Endodermal cell (in vitro differentiated cells): ENCODE measurements around the gene HOXD9. TPM values are rescaled to one million over a fixed set of nuclear protein-coding genes. Genes with fewer than 3 reads are reported as not detected.

Source experiments
- DNase-seq: peaks from one replicate; pipeline ENCODE4 v3.0.0-alpha.2; 2017
- H3K27ac ChIP-seq: 2 replicates; pipeline ENCODE4 v1.5.1; 2013; ENCODE audit warnings: mild to moderate bottlenecking, low read depth, low read length, moderate library complexity
- H3K27me3 ChIP-seq: 2 replicates; pipeline ENCODE4 v1.6.1; 2013; ENCODE audit warnings: mild to moderate bottlenecking, low read length, moderate library complexity; ENCODE audit not compliant: insufficient read depth, control insufficient read depth, poor library complexity, severe bottlenecking
- H3K36me3 ChIP-seq: 2 replicates; pipeline ENCODE4 v1.7.0; 2013; ENCODE audit warnings: mild to moderate bottlenecking, low read length, moderate library complexity; ENCODE audit not compliant: control insufficient read depth, insufficient read depth
- H3K4me1 ChIP-seq: one replicate; pipeline ENCODE4 v1.7.0; 2013; ENCODE audit warnings: low read length; ENCODE audit not compliant: control insufficient read depth, insufficient read depth
- H3K4me3 ChIP-seq: 2 replicates; pipeline ENCODE4 v1.5.1; 2013; ENCODE audit warnings: mild to moderate bottlenecking, low read length, moderate library complexity
- H3K9ac ChIP-seq: 2 replicates; pipeline ENCODE4 v1.6.1; 2013; ENCODE audit warnings: mild to moderate bottlenecking, low read length, moderate library complexity; ENCODE audit not compliant: poor library complexity, severe bottlenecking; ENCODE audit errors: extremely low read depth
- H3K9me3 ChIP-seq: 2 replicates; pipeline ENCODE4 v1.6.1; 2013; ENCODE audit warnings: mild to moderate bottlenecking, low read length, moderate library complexity; ENCODE audit not compliant: control insufficient read depth
- H3K27ac Mint-ChIP-seq: 2 replicates; pipeline ENCODE4 v1.8.0; 2020; ENCODE audit warnings: mixed read lengths
- H3K27me3 Mint-ChIP-seq: 2 replicates; pipeline ENCODE4 v1.8.0; 2021; ENCODE audit warnings: mild to moderate bottlenecking, mixed read lengths; ENCODE audit not compliant: insufficient read depth
- H3K36me3 Mint-ChIP-seq: 2 replicates; pipeline ENCODE4 v1.8.0; 2020; ENCODE audit warnings: low read depth, mixed read lengths
- H3K4me1 Mint-ChIP-seq: 2 replicates; pipeline ENCODE4 v1.8.0; 2020; ENCODE audit warnings: mixed read lengths
- H3K4me3 Mint-ChIP-seq: 2 replicates; pipeline ENCODE4 v1.8.0; 2020; ENCODE audit warnings: mild to moderate bottlenecking, moderate library complexity, mixed read lengths
- H3K9me3 Mint-ChIP-seq: 2 replicates; pipeline ENCODE4 v1.8.0; 2020; ENCODE audit warnings: mild to moderate bottlenecking, mixed read lengths
- CTCF ChIP-seq: fragments of 200-600 bp; sonication (generic); conservative IDR thresholded peaks from 2 replicates; pipeline ENCODE4 v1.5.0; 2021; ENCODE audit warnings: antibody characterized with exemption, mild to moderate bottlenecking
- WGBS, 2 experiments: methylation state at CpG; one replicate each; pipeline versions ENCODE4 v1.1.5 to v1.1.7; 2013; ENCODE audit warnings: missing lambda C conversion rate in 2 of 2, mixed read lengths in 1 of 2; ENCODE audit not compliant: insufficient coverage in 1 of 2, insufficient read length in 1 of 2; 5-methylcytosine and 5-hydroxymethylcytosine counted together
- total RNA-seq, 2 donors: library from RNA; stranded (reverse); fragmentation: NEBNext Ultra II Directional in 1 of 2; extraction: Animal tissue kit (Norgen Biotek cat#: 25700) in 1 of 2; gene quantifications; 2 replicates in 1 of 2; 3 replicates in 1 of 2; pipeline ENCODE4 v1.2.1, GENCODE V29; 2021

Gene HOXD9
- total RNA-seq, 2 donors from 2014 or later: not detected

DNA sequence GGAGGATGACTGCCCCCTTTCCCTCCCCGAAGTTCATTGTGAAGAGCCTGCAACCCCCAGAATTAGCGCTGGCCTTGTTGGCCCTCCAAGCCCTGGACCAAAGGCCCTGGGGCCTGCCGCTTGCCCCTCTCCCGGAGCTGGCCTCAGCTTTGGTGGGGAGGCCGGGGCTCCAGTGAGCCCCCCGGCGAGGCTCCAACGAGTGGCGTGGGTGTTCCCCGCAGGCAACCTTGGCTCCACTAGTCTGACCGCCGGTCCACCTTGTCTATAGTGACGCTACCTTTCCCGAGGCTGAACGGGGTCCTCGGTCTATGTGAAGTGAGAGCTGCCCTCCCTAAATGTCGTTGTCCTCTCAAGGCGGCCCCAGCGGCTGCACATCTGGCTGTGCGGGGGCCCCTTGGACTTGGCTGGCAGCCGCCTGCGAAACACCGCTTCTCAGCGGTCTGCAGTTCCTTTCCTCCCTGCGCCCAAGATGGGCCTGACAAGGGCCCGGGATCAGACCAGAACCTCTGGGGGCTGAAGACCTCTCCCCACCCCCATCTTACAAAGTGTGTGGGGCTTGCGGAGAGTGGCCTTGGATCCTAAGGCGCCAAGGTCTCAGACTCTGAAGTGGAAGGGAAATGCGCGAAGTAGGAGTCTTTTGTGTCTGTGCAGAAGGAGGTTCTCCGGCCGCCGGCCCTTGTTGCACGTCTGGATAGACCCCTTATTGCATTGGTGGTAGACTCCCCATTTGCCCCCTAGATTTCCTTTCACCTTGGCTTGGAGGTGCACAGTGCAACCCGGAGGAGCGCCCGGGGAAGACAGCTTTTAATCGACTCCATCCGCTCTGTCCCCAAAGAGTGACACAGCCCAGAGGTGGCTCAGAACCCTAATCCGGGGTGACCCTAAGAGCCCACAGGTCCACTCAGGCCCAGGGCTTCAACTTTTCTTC lies 9.9 kb upstream of the HOXD9 start:
- DNase-seq: peak; percentile 58
- H3K27ac Mint-ChIP-seq: no peak overlapping the region

DNA sequence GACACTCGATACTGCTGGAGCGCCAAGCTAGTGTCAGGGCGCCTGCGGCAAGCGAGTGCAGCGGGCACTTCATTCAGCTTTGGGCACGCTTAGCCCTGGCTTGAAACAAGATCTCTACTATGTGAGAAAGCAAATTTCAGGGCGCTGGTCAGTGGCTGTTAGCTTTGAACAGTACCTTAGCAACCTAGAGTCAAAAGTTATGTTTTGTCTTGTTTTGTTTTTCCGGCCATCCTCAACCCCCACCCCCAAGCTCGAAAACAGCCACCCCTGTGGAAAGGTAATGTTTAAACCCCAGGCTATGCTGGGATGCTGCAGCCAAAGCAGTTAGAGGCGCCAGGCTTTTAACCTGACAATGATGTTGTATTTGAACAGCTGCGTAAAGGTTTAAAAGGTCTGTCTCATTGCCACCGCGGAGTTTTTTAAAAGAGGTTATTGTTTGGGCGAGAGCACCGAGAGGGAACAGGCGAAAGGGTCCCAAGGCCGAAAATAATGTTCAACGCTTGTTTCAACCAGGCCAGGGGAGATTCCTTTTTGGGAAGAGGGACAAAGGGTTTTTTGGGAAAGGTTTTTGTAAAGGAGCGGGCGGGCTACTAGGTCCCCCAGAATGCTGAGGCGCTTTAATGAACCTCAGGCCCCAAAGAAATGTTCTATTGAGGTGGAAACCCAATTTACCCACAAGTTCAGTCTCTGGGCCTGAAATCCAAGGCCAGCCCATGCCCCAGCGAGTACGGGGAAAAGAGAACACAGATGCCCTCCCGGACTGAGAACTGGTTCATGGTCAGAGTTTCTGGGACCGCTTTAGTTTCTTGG lies 8.2 kb upstream of the HOXD9 start:
- H3K9me3 Mint-ChIP-seq: peaks cover 13% of the 10 kb centered on the region
- Histone ChIP-seq H3K4me3 (no peak overlapping the region), H3K27ac (no peak overlapping the region), H3K27me3 (peaks cover 100% of the 10 kb centered on the region), H3K4me1 (no peaks in the 10 kb centered on the region), H3K36me3 (no peaks in the 10 kb centered on the region), H3K9ac (no peak overlapping the region), H3K9me3 (peaks cover 10% of the 10 kb centered on the region)
- no peak overlapping the region for H3K4me3 Mint-ChIP-seq
- H3K4me1 Mint-ChIP-seq: no peaks in the 10 kb centered on the region
- TF ChIP-seq CTCF: no peak
- H3K36me3 Mint-ChIP-seq: no peaks in the 10 kb centered on the region
- DNase-seq: peak; percentile 58
- no peak overlapping the region for H3K27ac Mint-ChIP-seq
- peaks cover 100% of the 10 kb centered on the region for H3K27me3 Mint-ChIP-seq
- WGBS, 2 experiments: 6 to 9% methylated on average over 24 to 26 of the region's 26 CpGs

More for the DNA sequence above, 9.9 kb upstream of the HOXD9 start:
- Histone ChIP-seq H3K27me3 (peaks cover 100% of the 10 kb centered on the region), H3K9ac (no peak overlapping the region), H3K27ac (no peak overlapping the region), H3K4me1 (no peaks in the 10 kb centered on the region), H3K36me3 (no peaks in the 10 kb centered on the region), H3K4me3 (no peak overlapping the region), H3K9me3 (peaks cover 10% of the 10 kb centered on the region)
- H3K4me1 Mint-ChIP-seq: peaks cover 2% of the 10 kb centered on the region
- 7 to 12% methylated on average over 22 to 40 of the region's 40 CpGs for WGBS, 2 experiments
- H3K4me3 Mint-ChIP-seq: no peak overlapping the region
- H3K9me3 Mint-ChIP-seq: peaks cover 13% of the 10 kb centered on the region
- no peak for TF ChIP-seq CTCF
- no peaks in the 10 kb centered on the region for H3K36me3 Mint-ChIP-seq
- H3K27me3 Mint-ChIP-seq: peaks cover 99% of the 10 kb centered on the region

DNA sequence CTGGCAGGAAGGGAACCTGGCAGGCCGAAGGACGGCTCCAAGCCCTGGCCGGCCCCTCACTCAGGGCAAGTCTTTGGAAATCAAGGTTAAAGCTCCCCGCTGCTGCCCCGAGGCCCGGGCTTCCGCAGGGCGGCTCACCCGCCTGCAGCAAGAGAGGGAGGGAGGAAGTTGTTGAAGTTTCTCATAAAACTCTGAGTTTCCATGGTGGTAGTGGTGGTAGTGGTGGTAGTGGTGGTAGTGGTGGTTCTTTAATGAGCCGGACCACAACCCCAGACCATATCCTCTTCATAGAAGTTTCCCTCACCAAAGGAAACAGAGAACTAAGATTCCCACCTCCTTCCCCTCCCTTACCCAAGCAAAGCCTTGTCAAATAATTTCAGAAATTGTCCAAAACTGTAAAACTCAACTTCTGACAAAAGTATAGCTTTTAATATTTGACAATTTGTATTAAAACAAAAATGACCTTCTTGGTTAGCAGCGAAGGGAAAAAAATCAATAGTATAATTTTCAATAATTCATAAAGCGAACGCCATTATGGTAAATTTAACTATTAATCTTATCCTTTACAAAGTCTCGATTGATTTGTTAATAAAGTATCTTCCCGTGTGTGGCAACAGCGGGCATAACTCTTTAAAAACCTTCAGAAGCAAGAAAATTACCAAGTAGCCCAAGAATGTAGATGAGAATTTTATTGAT lies 7.4 kb upstream of the HOXD9 start:
- H3K9ac ChIP-seq: no peak overlapping the region
- H3K9me3 ChIP-seq: peaks cover 10% of the 10 kb centered on the region
- no peak for TF ChIP-seq CTCF
- WGBS, 2 experiments: 22 to 31% methylated on average over 4 to 16 of the region's 16 CpGs
- Mint-ChIP-seq H3K4me1 (no peaks in the 10 kb centered on the region), H3K36me3 (no peaks in the 10 kb centered on the region), H3K27ac (no peak overlapping the region), H3K4me3 (no peak overlapping the region), H3K27me3 (peaks cover 100% of the 10 kb centered on the region), H3K9me3 (peaks cover 13% of the 10 kb centered on the region)
- peak; percentile 63 for DNase-seq
- H3K27ac ChIP-seq: no peak overlapping the region
- H3K4me3 ChIP-seq: no peak overlapping the region
- peaks cover 100% of the 10 kb centered on the region for H3K27me3 ChIP-seq
- H3K36me3 ChIP-seq: no peaks in the 10 kb centered on the region
- no peaks in the 10 kb centered on the region for H3K4me1 ChIP-seq
